ENCODE data around the gene MCM10. TPM values are rescaled to one million over a fixed set of nuclear protein-coding genes. Genes with fewer than 3 reads are reported as not detected.

The MCM10 gene
- total and polyA plus RNA-seq, 2 donors (not counting 3 experiments of a cell fraction or from before 2014, with no cell fraction given), result 3.3 to 31.6 TPM

GRCh38 chr10:13225601-13226000, 64.2 kb downstream of the MCM10 start:
- no peak for FAIRE-seq
- intact Hi-C loops (cut with micrococcal nuclease), result no loop called here
- Histone ChIP-seq H3K9ac (replicated peaks; ENCODE audit: extremely low read depth, insufficient read depth, low read length) (no peak overlapping the region), H2AFZ (ENCODE audit: low read depth, low read length) (no peak overlapping the region), H3K27ac (ENCODE audit: insufficient read depth, low read depth, low read length) (no peak overlapping the region), H3K9me1 (replicated peaks; ENCODE audit: control insufficient read depth, extremely low read depth, insufficient read depth, low read length) (no peaks in the 10 kb centered on the region), H3K27me3 (ENCODE audit: control insufficient read depth in 2 of 2, insufficient read depth in 2 of 2, low read length in 2 of 2) (peaks cover 0 to 3% of the 10 kb centered on the region in 2 experiments), H3K4me1 (ENCODE audit: control insufficient read depth, extremely low read depth, insufficient read depth, low read length) (no peaks in the 10 kb centered on the region), H3K4me2 (ENCODE audit: insufficient read depth, low read length) (no peak overlapping the region), H3K79me2 (ENCODE audit: control insufficient read depth, insufficient read depth, low read length) (no peaks in the 10 kb centered on the region), H4K20me1 (replicated peaks; ENCODE audit: control insufficient read depth, extremely low read depth, insufficient read depth, low read length) (no peaks in the 10 kb centered on the region), H3K9me3 (replicated peaks; ENCODE audit: control insufficient read depth, insufficient read depth, low read length) (no peaks in the 10 kb centered on the region), H3K4me3 (replicated peaks in 1 of 3; ENCODE audit: insufficient read depth in 1 of 3, low read depth in 1 of 3, low read length in 3 of 3) (no peak overlapping the region), H3K36me3 (ENCODE audit: control insufficient read depth in 2 of 2, extremely low read depth in 1 of 2, insufficient read depth in 2 of 2, low read length in 2 of 2) (no peaks in the 10 kb centered on the region)
- POLR2A ChIA-PET, result interaction anchor here (0.7 kb wide), 1 partner anchor 26 kb away, joined by 3 read pairs; no protein-coding TSS in a partner anchor
- CTCF ChIA-PET, result no interaction called here
- no peak for DNase-seq (ENCODE audit: low read depth, low spot score)
- no peak for TF ChIP-seq JUN (IDR thresholded peaks at IDR 0.05; ENCODE audit: borderline replicate concordance, insufficient read depth, insufficient read length, low read depth)
- no peak for TF ChIP-seq CTCF (IDR thresholded peaks at IDR 0.05; ENCODE audit: extremely low read depth in 1 of 2, insufficient read depth in 1 of 2, low read depth in 1 of 2, low read length in 2 of 2)
- no peak for TF ChIP-seq FOS (IDR thresholded peaks at IDR 0.05; ENCODE audit: borderline replicate concordance, insufficient read depth, low read length)
- TF ChIP-seq POLR2A (IDR thresholded peaks at IDR 0.05; ENCODE audit: low read depth, low read length), result no peak
- TF ChIP-seq POLR2AphosphoS5 (IDR thresholded peaks at IDR 0.05; ENCODE audit: insufficient read depth, low read depth, low read length), result no peak
- no peak for TF ChIP-seq MYC (IDR thresholded peaks at IDR 0.05; ENCODE audit: low read depth, low read length)
- TF ChIP-seq MAX (IDR thresholded peaks at IDR 0.05; ENCODE audit: insufficient read depth, insufficient read length), result no peak
- no peak for TF ChIP-seq GATA2 (IDR thresholded peaks at IDR 0.05; ENCODE audit: insufficient read depth, insufficient read length, low read depth, low read length)
- no peak for TF ChIP-seq EZH2 (IDR thresholded peaks at IDR 0.05; ENCODE audit: borderline replicate concordance, low read depth, low read length, severe bottlenecking)
- dilution Hi-C loops (cut with MboI; ENCODE audit: extremely low pct_ligation_motif_present, low sequenced_read_pairs), result no loop called here
- BruUV-seq (replicated peaks), result no TSS peak

Measured in endothelial cell of umbilical vein (primary cell).